IPS DF 4.7 (cell line): ENCODE results near the gene S100A7A.
A peak's percentile ranks its signal among the peaks of the same experiment; 100 is the strongest.
"Not testable (repeated sequence)": the region's sequence is repeated elsewhere in the genome, so short reads cannot be mapped to it uniquely, and the experiment has no call there.

ENCODE experiments used
- DNase-seq: peaks from one replicate; pipeline ENCODE4 v3.0.0-alpha.2; 2013; ENCODE audit warnings: low spot score; ENCODE audit errors: extremely low read depth

The S100A7A gene

GRCh38 chr1:153456396-153456795 lies 40.1 kb downstream of the S100A7A start:
- DNase-seq = no peak

DNA sequence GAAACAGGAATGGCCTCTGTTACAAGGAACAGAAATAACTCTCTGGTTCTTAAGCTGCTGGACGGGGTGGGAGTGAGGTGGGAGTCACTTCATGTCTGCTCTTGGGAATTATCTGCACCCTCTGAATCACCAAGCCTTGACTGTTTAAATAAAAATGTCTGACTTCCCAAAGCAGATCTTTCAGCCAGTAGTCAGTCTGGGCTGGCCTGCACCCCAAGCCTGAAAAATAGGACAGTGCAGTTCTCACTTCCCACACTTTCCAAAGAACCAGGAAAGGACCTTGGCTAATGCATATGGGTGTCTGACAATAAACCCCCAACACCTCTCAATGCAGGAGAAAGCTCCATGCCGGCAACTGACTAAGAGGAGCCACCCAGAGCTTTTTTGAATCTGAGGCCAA lies 43.3 kb downstream of the S100A7A start:
- no peak for DNase-seq

- DNase-seq = no peak
Measured at GRCh38 chr1:153460551-153460950, 44.2 kb downstream of the S100A7A start, which contains the start of gene S100A7. TSS of gene S100A7 (minus strand) at chr1:153460651. CDS start at chr1:153459013, 1,638 bp downstream.

DNA sequence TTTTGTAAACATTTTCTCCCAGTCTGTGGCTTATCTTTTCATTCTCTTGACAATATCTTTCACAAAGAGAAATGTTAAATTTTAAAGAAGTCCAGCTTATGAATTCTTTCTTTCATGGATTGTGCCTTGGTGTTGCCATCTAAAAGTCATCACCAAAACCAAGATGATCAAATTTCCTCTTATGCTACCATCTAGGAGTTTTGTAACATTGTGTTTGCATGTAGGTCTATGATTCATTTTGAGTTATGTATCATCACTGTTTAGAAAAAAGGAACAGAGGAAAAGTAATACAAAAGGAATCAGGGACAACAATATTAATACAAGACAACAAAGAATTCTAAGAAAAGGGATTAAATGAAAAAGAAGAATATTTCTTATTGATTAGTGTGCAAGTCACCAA lies 46.4 kb downstream of the S100A7A start:
- DNase-seq = not testable (repeated sequence)

- DNase-seq = peak; percentile 28
Measured at GRCh38 chr1:153465811-153466636, 49.7 kb downstream of the S100A7A start.

DNA sequence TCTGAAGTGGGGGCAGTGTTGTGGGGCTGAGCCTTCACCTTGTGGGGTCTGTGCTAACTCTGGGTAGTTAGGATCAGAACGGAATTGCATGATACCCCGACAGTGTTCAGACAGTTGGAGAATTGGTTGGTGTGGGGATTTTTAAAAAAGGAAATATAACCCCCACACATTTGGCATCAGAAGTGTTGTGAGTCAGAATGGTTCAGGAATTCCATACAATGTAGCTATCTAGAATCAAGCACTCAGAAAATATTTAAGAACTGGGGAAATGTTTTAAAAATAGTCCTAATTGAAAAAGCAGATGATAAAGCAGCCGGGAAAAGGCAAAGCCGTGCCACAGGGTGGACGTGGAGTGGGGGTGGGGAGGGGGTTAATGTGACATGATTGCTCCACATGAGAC lies 50.6 kb downstream of the S100A7A start:
- DNase-seq = no peak

GRCh38 chr1:153470707-153471106 lies 54.4 kb downstream of the S100A7A start:
- DNase-seq = no peak
